GM12878 (cell line): ENCODE results near the gene TLL2. TPM values are rescaled to one million over a fixed set of nuclear protein-coding genes. Genes with fewer than 3 reads are reported as not detected.

Experiments
- ATAC-seq: fragments of 200-7000 bp; cut with Tn5 transposase; 3 replicates; pipeline ENCODE4 v1.9.1; 2020; ENCODE audit warnings: mild to moderate bottlenecking, moderate library complexity
- BruUV-seq: library from RNA; stranded (reverse); fragments of 400-500 nt; replicated peaks from 2 replicates; lab custom pipeline; 2021; lab: Mats Ljungman, UMichigan
- CTCF ChIA-PET: fragments of 300-600 bp; sonication (Branson Sonifier 250); formaldehyde crosslinking; extraction: SDS; loops from one replicate; lab custom pipeline; 2021; ENCODE audit warnings: inconsistent platforms; lab: Yijun Ruan, JAX
- POLR2A ChIA-PET: fragments of 350-600 bp; formaldehyde crosslinking; extraction: SDS; loops from one replicate; lab custom pipeline; 2021; ENCODE audit warnings: inconsistent platforms; lab: Charles Lee
- RAD21 ChIA-PET: fragments of 300-600 bp; sonication (Branson Sonifier 250); formaldehyde crosslinking; loops from one replicate; lab custom pipeline; 2023; ENCODE audit warnings: antibody characterized with exemption; ENCODE audit not compliant: unreplicated experiment; lab: Charles Lee
- SMC1A ChIA-PET: fragments of 300-600 bp; sonication (Branson Sonifier 250); formaldehyde crosslinking; loops from one replicate; lab custom pipeline; 2023; ENCODE audit not compliant: unreplicated experiment, uncharacterized antibody; lab: Charles Lee
- DNase-seq: peaks from one replicate; pipeline ENCODE4 v3.0.0-alpha.2; 2011; ENCODE audit warnings: low read depth, low spot score
- FAIRE-seq: peaks from 3 replicates; lab custom pipeline; 2011; peaks lifted over from hg19 to GRCh38; lab: Jason Lieb, UNC
- H2AFZ ChIP-seq: 2 replicates; pipeline ENCODE4 v1.6.0; 2011; ENCODE audit warnings: low read depth, low read length, control low read depth; ENCODE audit not compliant: control insufficient read depth
- H3K27ac ChIP-seq: 2 replicates; pipeline ENCODE4 v1.5.1; 2011; ENCODE audit warnings: control low read depth; ENCODE audit not compliant: control insufficient read depth, insufficient read depth
- H3K27me3 ChIP-seq, 2 experiments: replicated peaks in 1 of 2; 2 replicates each; pipeline versions ENCODE4 v1.6.0 to v1.6.1; 2011; ENCODE audit warnings: low read length in 1 of 2; ENCODE audit not compliant: control insufficient read depth in 2 of 2, insufficient read depth in 2 of 2
- H3K36me3 ChIP-seq, 2 experiments: 2 replicates each; pipeline ENCODE4 v1.5.1; 2011; ENCODE audit warnings: low read length in 1 of 2; ENCODE audit not compliant: control insufficient read depth in 2 of 2, insufficient read depth in 2 of 2
- H3K4me1 ChIP-seq: 2 replicates; pipeline ENCODE4 v1.6.1; 2011; ENCODE audit warnings: mild to moderate bottlenecking, low read length, moderate library complexity, mixed read lengths; ENCODE audit not compliant: control insufficient read depth, insufficient read depth
- H3K4me2 ChIP-seq: 2 replicates; pipeline ENCODE4 v1.6.0; 2011; ENCODE audit warnings: control low read depth; ENCODE audit not compliant: control insufficient read depth, insufficient read depth
- H3K4me3 ChIP-seq: fragments of 200-600 bp; sonication (generic); 2 replicates; pipeline ENCODE4 v1.5.1; 2016
- H3K79me2 ChIP-seq: 2 replicates; pipeline ENCODE4 v1.6.0; 2011; ENCODE audit warnings: low read length; ENCODE audit not compliant: control insufficient read depth, insufficient read depth
- H3K9ac ChIP-seq: 2 replicates; pipeline ENCODE4 v1.8.0; 2011; ENCODE audit warnings: low read length, control low read depth, mixed read lengths; ENCODE audit not compliant: control insufficient read depth, insufficient read depth
- H3K9me3 ChIP-seq: replicated peaks from 3 replicates; pipeline ENCODE4 v1.5.1; 2011; ENCODE audit warnings: mild to moderate bottlenecking, low read length; ENCODE audit not compliant: control insufficient read depth, insufficient read depth
- H4K20me1 ChIP-seq: 2 replicates; pipeline ENCODE4 v1.6.0; 2011; ENCODE audit not compliant: control insufficient read depth, insufficient read depth
- CHD2 ChIP-seq: IDR thresholded peaks from 2 replicates; pipeline ENCODE4 v1.6.1; 2011; ENCODE audit warnings: low read depth, low read length, improper control_type of control experiment, borderline replicate concordance
- IKZF2 ChIP-seq, 2 experiments: fragments of 450-650 bp; IDR thresholded peaks; 2 replicates each; pipeline ENCODE4 v1.6.1; 2017; ENCODE audit warnings: mild to moderate bottlenecking in 2 of 2, moderate library complexity in 2 of 2
- MTA2 ChIP-seq: fragments of 450-650 bp; IDR thresholded peaks from 2 replicates; pipeline ENCODE4 v1.6.1; 2016; ENCODE audit warnings: low read depth, mild to moderate bottlenecking, moderate library complexity
- MYC ChIP-seq: IDR thresholded peaks from 2 replicates; pipeline ENCODE4 v1.6.1; 2011; ENCODE audit warnings: mild to moderate bottlenecking, low read length, moderate library complexity, inconsistent platforms; ENCODE audit not compliant: insufficient read depth, insufficient replicate concordance, insufficient read length, severe bottlenecking
- POLR2A ChIP-seq: IDR thresholded peaks from 2 replicates; pipeline ENCODE4 v1.6.1; 2011; ENCODE audit warnings: low read depth, mild to moderate bottlenecking, low read length
- RAD21 ChIP-seq: IDR thresholded peaks from 2 replicates; pipeline ENCODE4 v1.6.1; 2011; ENCODE audit warnings: mild to moderate bottlenecking, low read depth, low read length, moderate library complexity; ENCODE audit not compliant: insufficient read depth
- RAD51 ChIP-seq: fragments of 450-650 bp; IDR thresholded peaks from 2 replicates; pipeline ENCODE4 v1.6.1; 2016; ENCODE audit warnings: moderate library complexity, mild to moderate bottlenecking, inconsistent platforms
- RCOR1 ChIP-seq: conservative IDR thresholded peaks from 2 replicates; pipeline ENCODE4 v1.6.1; 2012; ENCODE audit warnings: low read depth, low read length, improper control_type of control experiment
- SIX5 ChIP-seq: IDR thresholded peaks from 2 replicates; pipeline ENCODE4 v1.6.1; 2011; ENCODE audit warnings: mild to moderate bottlenecking, low read depth, low read length, moderate library complexity; ENCODE audit not compliant: severe bottlenecking
- SRF ChIP-seq, 2 experiments: IDR thresholded peaks; 2 replicates each; pipeline ENCODE4 v1.6.1; 2011; ENCODE audit warnings: low read depth in 2 of 2, low read length in 2 of 2, mild to moderate bottlenecking in 1 of 2, moderate library complexity in 1 of 2
- TBL1XR1 ChIP-seq: IDR thresholded peaks from 2 replicates; pipeline ENCODE4 v1.6.1; 2012; ENCODE audit warnings: low read depth, low read length, improper control_type of control experiment
- TCF7 ChIP-seq: IDR thresholded peaks from 2 replicates; pipeline ENCODE4 v1.6.1; 2014; ENCODE audit warnings: antibody characterized with exemption, borderline replicate concordance
- YBX1 ChIP-seq: fragments of 450-650 bp; IDR thresholded peaks from 2 replicates; pipeline ENCODE4 v1.6.1; 2016; ENCODE audit warnings: antibody characterized with exemption
- YY1 ChIP-seq: IDR thresholded peaks from 2 replicates; pipeline ENCODE4 v1.6.1; 2011; ENCODE audit warnings: low read depth, mild to moderate bottlenecking, low read length
- ZNF207 ChIP-seq: fragments of 450-650 bp; IDR thresholded peaks from 2 replicates; pipeline ENCODE4 v1.6.1; 2014; ENCODE audit warnings: antibody characterized with exemption, mild to moderate bottlenecking, borderline replicate concordance
- ZZZ3 ChIP-seq: IDR thresholded peaks from 2 replicates; pipeline ENCODE4 v1.6.1; 2011; ENCODE audit warnings: low read depth; ENCODE audit not compliant: control insufficient read depth, insufficient read length
- WGBS: methylation state at CpG from one replicate; pipeline ENCODE4 v1.1.6; 2016; ENCODE audit warnings: low lambda C conversion rate; ENCODE audit not compliant: insufficient replicate concordance, insufficient coverage; ENCODE audit errors: missing lambda C conversion rate; 5-methylcytosine and 5-hydroxymethylcytosine counted together
- in situ Hi-C: fragments of 300-500 bp; cut with MboI; formaldehyde crosslinking; loops from 9 replicates; pipeline ENCODE4 v1.14.3; 2018; ENCODE audit warnings: mixed read lengths
- intact Hi-C: fragments of 100-400 bp; cut with micrococcal nuclease; formaldehyde crosslinking; loops from one replicate; pipeline ENCODE4 v1.14.2; 2022; ENCODE audit not compliant: unreplicated experiment
- polyA plus RNA-seq, 11 experiments: library from polyadenylated mRNA; depleted of rRNA in 4 of 11; unstranded in 6 of 11; stranded (reverse) in 5 of 11; fragments of >200 nt; fragmentation: Nextera tagmentation in 4 of 11; fragmentation: Illumina TruSeq in 1 of 11; extraction: Ambion mirVana in 4 of 11; extraction: Trizol in 1 of 11; gene quantifications; 1 replicate in 1 of 11; 2 replicates in 10 of 11; pipeline versions ENCODE4 v1.2.1 to v1.2.3, GENCODE V29; 2011 to 2016; ENCODE audit warnings: inconsistent platforms in 2 of 11, missing spikeins in 2 of 11, low read depth in 1 of 11
- total RNA-seq, 4 experiments: library from RNA; depleted of rRNA in 3 of 4; stranded (reverse); fragments of >200 nt in 3 of 4; fragmentation: Illumina TruSeq in 1 of 4; extraction: Trizol in 1 of 4; gene quantifications; 2 replicates each; pipeline versions ENCODE4 v1.2.1 to v1.2.3, GENCODE V29; 2013 to 2021
- TF ChIP-seq, protein P1 (sequence below): fragments of 150-350 bp; IDR thresholded peaks from 2 replicates; pipeline ENCODE4 v1.6.1; 2016; ENCODE audit warnings: low read depth, low read length
- TF ChIP-seq, protein P2 (sequence below): fragments of 450-650 bp; IDR thresholded peaks from 2 replicates; pipeline ENCODE4 v1.6.1; 2018; ENCODE audit warnings: borderline replicate concordance, mild to moderate bottlenecking; ENCODE audit not compliant: partially characterized antibody

The TLL2 gene
- total and polyA plus RNA-seq, 10 of the 15 experiments (the other 5 are each of a cell fraction or from before 2014, with no cell fraction given): 0.02 to 2.1 (median 0.52) TPM

DNA sequence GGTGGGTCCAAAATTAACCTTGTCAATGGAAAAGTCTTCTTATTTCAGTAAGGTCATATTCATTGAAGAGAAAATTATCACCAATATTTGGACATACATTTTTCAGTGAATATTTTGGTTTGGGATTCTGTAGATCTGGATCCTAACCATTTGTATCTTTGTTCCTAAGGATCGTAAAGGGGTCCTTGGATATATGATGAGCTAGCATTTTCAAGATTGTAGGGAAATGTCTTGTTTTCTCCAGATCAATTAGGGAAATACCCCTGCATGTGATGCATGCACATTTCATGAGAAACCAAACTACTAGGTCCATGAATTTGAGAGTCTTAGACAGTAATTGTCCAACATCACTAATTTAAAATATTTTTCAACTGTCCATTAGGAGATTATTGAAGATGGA is 191.5 kb downstream of the TLL2 start:
- POLR2A ChIA-PET: interaction anchor here (0.5 kb wide), 1 partner anchor 621 kb away, joined by 3 read pairs; no protein-coding TSS in a partner anchor
- TF ChIP-seq MYC (no peak), RAD21 (no peak), YY1 (no peak), CHD2 (no peak), POLR2A (no peak), SRF (IDR thresholded peaks at IDR 0.05; ENCODE audit: low read depth in 2 of 2, low read length in 2 of 2) (no peak), ZNF207 (no peak), YBX1 (no peak), TBL1XR1 (no peak), ZZZ3 (no peak), RAD51 (no peak), MTA2 (no peak), RCOR1 (no peak), SIX5 (no peak), TCF7 (no peak), IKZF2 (IDR thresholded peaks at IDR 0.05) (no peak)
- TF ChIP-seq, protein P1, sequence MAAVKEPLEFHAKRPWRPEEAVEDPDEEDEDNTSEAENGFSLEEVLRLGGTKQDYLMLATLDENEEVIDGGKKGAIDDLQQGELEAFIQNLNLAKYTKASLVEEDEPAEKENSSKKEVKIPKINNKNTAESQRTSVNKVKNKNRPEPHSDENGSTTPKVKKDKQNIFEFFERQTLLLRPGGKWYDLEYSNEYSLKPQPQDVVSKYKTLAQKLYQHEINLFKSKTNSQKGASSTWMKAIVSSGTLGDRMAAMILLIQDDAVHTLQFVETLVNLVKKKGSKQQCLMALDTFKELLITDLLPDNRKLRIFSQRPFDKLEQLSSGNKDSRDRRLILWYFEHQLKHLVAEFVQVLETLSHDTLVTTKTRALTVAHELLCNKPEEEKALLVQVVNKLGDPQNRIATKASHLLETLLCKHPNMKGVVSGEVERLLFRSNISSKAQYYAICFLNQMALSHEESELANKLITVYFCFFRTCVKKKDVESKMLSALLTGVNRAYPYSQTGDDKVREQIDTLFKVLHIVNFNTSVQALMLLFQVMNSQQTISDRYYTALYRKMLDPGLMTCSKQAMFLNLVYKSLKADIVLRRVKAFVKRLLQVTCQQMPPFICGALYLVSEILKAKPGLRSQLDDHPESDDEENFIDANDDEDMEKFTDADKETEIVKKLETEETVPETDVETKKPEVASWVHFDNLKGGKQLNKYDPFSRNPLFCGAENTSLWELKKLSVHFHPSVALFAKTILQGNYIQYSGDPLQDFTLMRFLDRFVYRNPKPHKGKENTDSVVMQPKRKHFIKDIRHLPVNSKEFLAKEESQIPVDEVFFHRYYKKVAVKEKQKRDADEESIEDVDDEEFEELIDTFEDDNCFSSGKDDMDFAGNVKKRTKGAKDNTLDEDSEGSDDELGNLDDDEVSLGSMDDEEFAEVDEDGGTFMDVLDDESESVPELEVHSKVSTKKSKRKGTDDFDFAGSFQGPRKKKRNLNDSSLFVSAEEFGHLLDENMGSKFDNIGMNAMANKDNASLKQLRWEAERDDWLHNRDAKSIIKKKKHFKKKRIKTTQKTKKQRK: no peak
- TF ChIP-seq, protein P2, sequence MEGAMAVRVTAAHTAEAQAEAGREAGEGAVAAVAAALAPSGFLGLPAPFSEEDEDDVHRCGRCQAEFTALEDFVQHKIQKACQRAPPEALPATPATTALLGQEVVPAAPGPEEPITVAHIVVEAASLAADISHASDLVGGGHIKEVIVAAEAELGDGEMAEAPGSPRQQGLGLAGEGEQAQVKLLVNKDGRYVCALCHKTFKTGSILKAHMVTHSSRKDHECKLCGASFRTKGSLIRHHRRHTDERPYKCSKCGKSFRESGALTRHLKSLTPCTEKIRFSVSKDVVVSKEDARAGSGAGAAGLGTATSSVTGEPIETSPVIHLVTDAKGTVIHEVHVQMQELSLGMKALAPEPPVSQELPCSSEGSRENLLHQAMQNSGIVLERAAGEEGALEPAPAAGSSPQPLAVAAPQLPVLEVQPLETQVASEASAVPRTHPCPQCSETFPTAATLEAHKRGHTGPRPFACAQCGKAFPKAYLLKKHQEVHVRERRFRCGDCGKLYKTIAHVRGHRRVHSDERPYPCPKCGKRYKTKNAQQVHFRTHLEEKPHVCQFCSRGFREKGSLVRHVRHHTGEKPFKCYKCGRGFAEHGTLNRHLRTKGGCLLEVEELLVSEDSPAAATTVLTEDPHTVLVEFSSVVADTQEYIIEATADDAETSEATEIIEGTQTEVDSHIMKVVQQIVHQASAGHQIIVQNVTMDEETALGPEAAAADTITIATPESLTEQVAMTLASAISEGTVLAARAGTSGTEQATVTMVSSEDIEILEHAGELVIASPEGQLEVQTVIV: no peak

More for the DNA sequence above, 191.5 kb downstream of the TLL2 start:
- SMC1A ChIA-PET: interaction anchor here (1.1 to 1.7 kb wide), 4 partner anchors 20 to 179 kb away, joined by 3 to 4 read pairs (median 4); no protein-coding TSS in a partner anchor
- CTCF ChIA-PET: interaction anchor here (0.5 to 3.0 kb wide), 10 partner anchors 12 to 318 kb away, joined by 3 to 11 read pairs (median 4); no protein-coding TSS in a partner anchor
- no peaks in the 10 kb centered on the region for H3K79me2 ChIP-seq
- intact Hi-C loops: no loop called here
- H3K9ac ChIP-seq: no peak overlapping the region
- no TSS peak for BruUV-seq
- WGBS: 76% methylated on average over 1 of the region's 1 CpG
- H4K20me1 ChIP-seq: no peaks in the 10 kb centered on the region
- peaks cover 16% of the 10 kb centered on the region for H3K4me1 ChIP-seq
- RAD21 ChIA-PET: interaction anchor here (1.3 to 1.5 kb wide), 3 partner anchors 14 to 305 kb away, joined by 3 to 6 read pairs (median 4); no protein-coding TSS in a partner anchor
- no peak overlapping the region for H3K27ac ChIP-seq
- H2AFZ ChIP-seq: no peak overlapping the region
- no peak overlapping the region for H3K4me2 ChIP-seq
- H3K4me3 ChIP-seq: no peak overlapping the region
- H3K36me3 ChIP-seq: no peaks in the 10 kb centered on the region
- DNase-seq (no peak), ATAC-seq (no peak), FAIRE-seq (no peak)
- in situ Hi-C loops: loop anchor here (10.0 kb wide), 1 partner anchor 297 kb away; no protein-coding TSS in a partner anchor
- H3K27me3 ChIP-seq: no peaks in the 10 kb centered on the region
- no peaks in the 10 kb centered on the region for H3K9me3 ChIP-seq
